ENCODE measurements around the gene MT1M. TPM values are rescaled to one million over a fixed set of nuclear protein-coding genes. Genes with fewer than 3 reads are reported as not detected.
A peak's percentile ranks its signal among the peaks of the same experiment; 100 is the strongest.

The MT1M gene
- total and polyA plus RNA-seq, 5 donors from 2014 or later, result not detected

DNA sequence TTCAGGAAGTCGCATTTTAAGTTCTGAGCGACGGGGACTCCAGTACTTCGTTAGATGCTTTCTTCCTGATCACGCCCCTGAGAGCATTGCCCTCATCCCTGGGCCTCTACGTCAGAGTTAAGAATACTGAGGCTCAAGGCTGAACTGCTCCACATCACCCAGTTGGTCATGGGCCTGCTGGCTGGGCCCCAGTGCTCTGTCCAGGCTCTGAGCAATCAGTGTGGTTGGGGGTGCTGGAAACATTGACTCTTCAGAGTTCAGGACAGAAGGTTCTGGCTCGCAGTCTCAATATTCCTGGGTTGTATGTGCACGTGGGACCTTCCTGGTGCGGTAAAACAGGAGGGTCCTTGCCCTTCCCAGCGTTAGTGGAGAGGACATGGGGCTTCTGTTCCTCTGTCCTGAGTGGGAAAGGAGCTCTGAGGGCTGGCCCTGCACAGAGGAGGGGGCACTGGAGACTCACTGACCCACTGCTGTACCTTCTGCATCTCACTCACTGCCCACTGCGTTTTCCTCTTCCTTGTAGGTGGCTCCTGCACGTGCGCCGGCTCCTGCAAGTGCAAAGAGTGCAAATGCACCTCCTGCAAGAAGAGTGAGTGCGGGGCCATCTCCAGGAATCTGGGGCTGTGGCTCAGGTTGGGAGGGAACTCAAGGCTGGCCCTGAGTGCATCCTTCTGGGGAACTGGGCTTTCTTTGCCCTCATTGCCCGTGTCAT lies 6.4 kb upstream of the MT1M start:
- Mint-ChIP-seq H3K27me3 (peaks cover 19% of the 10 kb centered on the region), H3K27ac (peak overlapping the region in 2 of 3 donors; percentile 83 to 89), H3K4me1 (peaks cover 4 to 20% (median 14%) of the 10 kb centered on the region in 4 donors), H3K36me3 (no peaks in the 10 kb centered on the region), H3K4me3 (peak overlapping the region; percentile 87 to 95 (median 94)), H3K9me3 (no peaks in the 10 kb centered on the region)
- peaks cover 22% of the 10 kb centered on the region for H3K4me1 ChIP-seq (ENCODE audit: control insufficient read depth, insufficient read depth, low read length, poor library complexity, severe bottlenecking)
- no peaks in the 10 kb centered on the region for H3K36me3 ChIP-seq (ENCODE audit: control insufficient read depth, insufficient read depth, low read length)
- H3K27me3 ChIP-seq (ENCODE audit: control insufficient read depth, insufficient read depth, low read length), result peaks cover 2% of the 10 kb centered on the region
- peak overlapping the region; percentile 70 for H3K4me3 ChIP-seq (ENCODE audit: low read depth, low read length)
- no peak for DNase-seq
- H3K9me3 ChIP-seq (ENCODE audit: control insufficient read depth in 2 of 2, low read length in 2 of 2), result no peaks in the 10 kb centered on the region
- no peak overlapping the region for H3K27ac ChIP-seq (ENCODE audit: insufficient read depth, low read length, poor library complexity, severe bottlenecking)
- ATAC-seq (ENCODE audit: low read depth in 2 of 2), result peak in 1 of 2 donors; percentile 2

DNA sequence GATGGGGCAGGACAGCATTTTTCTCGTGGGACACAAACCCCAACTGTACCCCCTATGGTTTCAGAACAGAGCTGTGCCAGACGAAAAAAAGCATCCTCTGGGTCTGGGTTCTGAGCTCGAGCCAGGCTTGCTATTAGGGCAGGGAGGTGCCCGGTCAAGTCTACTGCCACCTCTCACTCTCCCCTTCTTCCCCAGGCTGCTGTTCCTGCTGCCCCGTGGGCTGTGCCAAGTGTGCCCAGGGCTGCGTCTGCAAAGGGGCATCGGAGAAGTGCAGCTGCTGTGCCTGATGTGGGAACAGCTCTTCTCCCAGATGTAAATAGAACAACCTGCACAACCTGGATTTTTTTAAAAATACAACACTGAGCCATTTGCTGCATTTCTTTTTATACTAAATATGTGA lies 5.8 kb upstream of the MT1M start:
- Mint-ChIP-seq H3K4me3 (peak overlapping the region in 3 of 4 donors; percentile 92 to 95 (median 95)), H3K4me1 (peaks cover 4 to 22% (median 13%) of the 10 kb centered on the region in 4 donors), H3K27me3 (peaks cover 25% of the 10 kb centered on the region), H3K36me3 (no peaks in the 10 kb centered on the region), H3K9me3 (no peaks in the 10 kb centered on the region), H3K27ac (no peak overlapping the region)
- peaks cover 6% of the 10 kb centered on the region for H3K27me3 ChIP-seq (ENCODE audit: control insufficient read depth, insufficient read depth, low read length)
- H3K4me3 ChIP-seq (ENCODE audit: low read depth, low read length), result no peak overlapping the region
- no peak for ATAC-seq (ENCODE audit: low read depth in 2 of 2)
- H3K9me3 ChIP-seq (ENCODE audit: control insufficient read depth in 2 of 2, low read length in 2 of 2), result no peaks in the 10 kb centered on the region
- DNase-seq, result no peak
- H3K27ac ChIP-seq (ENCODE audit: insufficient read depth, low read length, poor library complexity, severe bottlenecking), result no peak overlapping the region
- H3K36me3 ChIP-seq (ENCODE audit: control insufficient read depth, insufficient read depth, low read length), result no peaks in the 10 kb centered on the region
- H3K4me1 ChIP-seq (ENCODE audit: control insufficient read depth, insufficient read depth, low read length, poor library complexity, severe bottlenecking), result peaks cover 22% of the 10 kb centered on the region

DNA sequence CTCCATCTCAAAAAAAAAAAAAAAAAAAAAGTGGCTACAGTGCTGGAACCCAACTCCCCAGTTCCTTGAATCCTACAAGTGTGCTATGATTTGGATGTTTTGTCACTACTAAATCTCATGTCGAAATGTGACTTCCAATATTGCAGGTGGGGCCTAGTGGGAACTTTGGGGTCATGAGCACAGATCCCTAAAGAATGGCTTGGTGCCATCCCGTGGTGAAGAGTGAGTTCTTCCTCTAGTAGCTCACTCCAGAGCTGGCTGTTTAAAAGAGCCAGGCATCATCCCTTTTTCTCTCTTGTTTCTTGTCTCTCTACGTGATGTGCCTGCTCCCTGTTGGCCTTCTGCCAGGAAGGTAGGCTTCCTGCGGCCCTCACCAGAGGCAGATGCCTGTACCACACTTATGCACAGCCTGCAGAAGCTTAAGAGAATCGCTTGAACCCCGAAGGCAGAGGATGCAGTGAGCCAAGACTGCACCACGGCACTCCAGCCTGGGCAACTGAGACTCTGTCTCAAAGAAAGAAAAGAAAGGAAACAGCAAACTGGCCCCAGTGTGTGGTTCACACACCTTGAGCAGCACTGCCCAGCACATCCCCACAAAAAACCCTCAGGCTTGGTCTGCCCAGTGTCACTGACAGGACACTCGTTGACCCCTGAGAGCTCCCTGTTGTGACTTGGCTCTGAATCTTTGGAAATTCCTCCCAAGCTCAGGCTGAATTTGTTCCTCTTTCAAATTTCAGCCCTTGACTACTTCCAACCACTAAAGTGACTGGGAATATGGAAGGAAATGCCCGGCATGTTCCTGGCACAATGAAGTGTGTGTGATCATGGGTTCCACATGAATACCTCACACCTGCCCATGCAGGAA lies 3.7 kb upstream of the MT1M start:
- Mint-ChIP-seq H3K27me3 (peaks cover 36% of the 10 kb centered on the region), H3K27ac (peak overlapping the region in 1 of 3 donors; percentile 32), H3K9me3 (no peaks in the 10 kb centered on the region), H3K36me3 (no peaks in the 10 kb centered on the region), H3K4me3 (peak overlapping the region in 1 of 4 donors; percentile 77), H3K4me1 (peaks cover 3 to 32% (median 17%) of the 10 kb centered on the region in 4 donors)
- H3K36me3 ChIP-seq (ENCODE audit: control insufficient read depth, insufficient read depth, low read length), result no peaks in the 10 kb centered on the region
- peaks cover 27% of the 10 kb centered on the region for H3K4me1 ChIP-seq (ENCODE audit: control insufficient read depth, insufficient read depth, low read length, poor library complexity, severe bottlenecking)
- H3K27ac ChIP-seq (ENCODE audit: insufficient read depth, low read length, poor library complexity, severe bottlenecking), result no peak overlapping the region
- no peak overlapping the region for H3K4me3 ChIP-seq (ENCODE audit: low read depth, low read length)
- H3K27me3 ChIP-seq (ENCODE audit: control insufficient read depth, insufficient read depth, low read length), result peaks cover 11% of the 10 kb centered on the region
- DNase-seq (no peak), ATAC-seq (ENCODE audit: low read depth in 2 of 2) (no peak)
- no peaks in the 10 kb centered on the region for H3K9me3 ChIP-seq (ENCODE audit: control insufficient read depth in 2 of 2, low read length in 2 of 2)

DNA sequence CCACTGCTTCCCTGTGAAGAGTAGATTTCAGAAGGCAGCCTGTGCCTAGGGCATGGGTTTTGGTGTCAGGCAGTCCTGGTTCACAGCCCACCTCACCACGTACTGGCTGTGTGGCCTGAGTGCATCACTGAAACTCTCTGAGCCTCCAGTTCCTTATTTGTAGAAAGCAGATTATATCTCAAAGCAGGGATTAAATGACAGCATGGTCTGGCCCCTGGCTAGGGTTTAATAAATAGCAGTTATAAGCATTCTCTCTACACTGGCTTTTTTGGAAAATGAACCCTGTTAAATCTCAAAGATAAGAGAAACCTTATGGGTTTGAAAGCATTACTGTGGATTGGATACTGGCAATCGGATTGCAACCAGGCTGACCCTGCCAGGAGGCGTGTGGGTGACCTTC lies 2.9 kb upstream of the MT1M start:
- Histone ChIP-seq H3K27ac (ENCODE audit: insufficient read depth, low read length, poor library complexity, severe bottlenecking) (no peak overlapping the region), H3K36me3 (ENCODE audit: control insufficient read depth, insufficient read depth, low read length) (no peaks in the 10 kb centered on the region), H3K4me3 (ENCODE audit: low read depth, low read length) (no peak overlapping the region), H3K9me3 (ENCODE audit: control insufficient read depth in 2 of 2, low read length in 2 of 2) (no peaks in the 10 kb centered on the region), H3K4me1 (ENCODE audit: control insufficient read depth, insufficient read depth, low read length, poor library complexity, severe bottlenecking) (peaks cover 28% of the 10 kb centered on the region), H3K27me3 (ENCODE audit: control insufficient read depth, insufficient read depth, low read length) (peaks cover 15% of the 10 kb centered on the region)
- Mint-ChIP-seq H3K27me3 (peaks cover 44% of the 10 kb centered on the region), H3K4me1 (peaks cover 0 to 29% (median 18%) of the 10 kb centered on the region in 4 donors), H3K9me3 (no peaks in the 10 kb centered on the region), H3K36me3 (no peaks in the 10 kb centered on the region), H3K27ac (no peak overlapping the region), H3K4me3 (no peak overlapping the region)
- DNase-seq (no peak), ATAC-seq (ENCODE audit: low read depth in 2 of 2) (no peak)

DNA sequence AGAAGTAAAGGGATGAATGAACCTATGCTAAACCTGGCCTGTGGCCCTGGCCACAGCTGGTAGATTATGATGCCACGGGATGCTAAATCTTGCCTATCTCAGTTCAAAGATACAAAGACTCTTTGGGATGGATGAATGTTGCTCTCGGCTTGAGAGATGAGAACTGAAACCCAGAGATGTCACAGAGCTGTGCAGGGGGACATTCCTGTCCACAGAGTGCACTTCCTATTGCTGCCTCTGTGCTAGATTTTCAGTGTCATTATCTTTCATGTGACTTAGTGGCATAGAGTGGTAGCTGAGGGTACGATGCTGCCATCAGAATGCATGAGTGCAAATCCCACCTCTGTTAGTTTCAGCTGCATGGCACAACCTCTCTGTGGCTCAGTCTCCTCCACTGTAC lies 2.3 kb upstream of the MT1M start:
- Mint-ChIP-seq H3K4me3 (peak overlapping the region in 2 of 4 donors; percentile 6 to 63), H3K36me3 (no peaks in the 10 kb centered on the region), H3K27ac (no peak overlapping the region), H3K9me3 (peaks cover 0 to 1% (median 0%) of the 10 kb centered on the region in 7 donors), H3K27me3 (peaks cover 50% of the 10 kb centered on the region), H3K4me1 (peaks cover 0 to 34% (median 21%) of the 10 kb centered on the region in 4 donors)
- Histone ChIP-seq H3K36me3 (ENCODE audit: control insufficient read depth, insufficient read depth, low read length) (no peaks in the 10 kb centered on the region), H3K4me1 (ENCODE audit: control insufficient read depth, insufficient read depth, low read length, poor library complexity, severe bottlenecking) (peaks cover 28% of the 10 kb centered on the region), H3K4me3 (ENCODE audit: low read depth, low read length) (no peak overlapping the region), H3K27ac (ENCODE audit: insufficient read depth, low read length, poor library complexity, severe bottlenecking) (no peak overlapping the region), H3K27me3 (ENCODE audit: control insufficient read depth, insufficient read depth, low read length) (peaks cover 15% of the 10 kb centered on the region), H3K9me3 (ENCODE audit: control insufficient read depth in 2 of 2, low read length in 2 of 2) (no peaks in the 10 kb centered on the region)
- no peak for DNase-seq
- no peak for ATAC-seq (ENCODE audit: low read depth in 2 of 2)

DNA sequence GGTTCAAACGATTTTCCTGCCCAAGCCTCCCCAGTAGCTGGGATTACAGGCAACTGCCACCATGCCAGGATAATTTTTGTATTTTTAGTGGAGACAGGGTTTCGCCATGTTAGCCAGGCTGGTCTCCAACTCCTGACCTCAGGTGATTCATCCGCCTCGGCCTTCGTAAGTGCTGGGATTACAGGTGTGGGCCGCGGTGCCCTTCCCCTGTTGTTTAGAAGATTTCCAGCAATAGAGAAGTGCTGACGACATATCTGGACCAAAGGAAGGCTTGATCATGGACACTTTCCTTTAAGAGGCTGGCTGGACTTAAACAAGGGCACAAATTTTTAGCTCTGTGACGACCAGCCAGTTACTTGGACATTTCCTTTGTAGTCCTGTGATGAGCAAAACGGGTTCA lies 1.3 kb upstream of the MT1M start:
- Histone ChIP-seq H3K4me1 (ENCODE audit: control insufficient read depth, insufficient read depth, low read length, poor library complexity, severe bottlenecking) (peaks cover 26% of the 10 kb centered on the region), H3K27ac (ENCODE audit: insufficient read depth, low read length, poor library complexity, severe bottlenecking) (no peak overlapping the region), H3K9me3 (ENCODE audit: control insufficient read depth in 2 of 2, low read length in 2 of 2) (no peaks in the 10 kb centered on the region), H3K27me3 (ENCODE audit: control insufficient read depth, insufficient read depth, low read length) (peaks cover 17% of the 10 kb centered on the region), H3K36me3 (ENCODE audit: control insufficient read depth, insufficient read depth, low read length) (no peaks in the 10 kb centered on the region), H3K4me3 (ENCODE audit: low read depth, low read length) (no peak overlapping the region)
- ATAC-seq (ENCODE audit: low read depth in 2 of 2) (no peak), DNase-seq (no peak)
- peaks cover 58% of the 10 kb centered on the region for H3K27me3 Mint-ChIP-seq
- H3K4me3 Mint-ChIP-seq, result peak overlapping the region in 1 of 4 donors; percentile 53
- no peaks in the 10 kb centered on the region for H3K36me3 Mint-ChIP-seq
- H3K27ac Mint-ChIP-seq, result no peak overlapping the region
- peaks cover 0 to 33% (median 20%) of the 10 kb centered on the region in 4 donors for H3K4me1 Mint-ChIP-seq
- peaks cover 0 to 1% (median 0%) of the 10 kb centered on the region in 7 donors for H3K9me3 Mint-ChIP-seq

DNA sequence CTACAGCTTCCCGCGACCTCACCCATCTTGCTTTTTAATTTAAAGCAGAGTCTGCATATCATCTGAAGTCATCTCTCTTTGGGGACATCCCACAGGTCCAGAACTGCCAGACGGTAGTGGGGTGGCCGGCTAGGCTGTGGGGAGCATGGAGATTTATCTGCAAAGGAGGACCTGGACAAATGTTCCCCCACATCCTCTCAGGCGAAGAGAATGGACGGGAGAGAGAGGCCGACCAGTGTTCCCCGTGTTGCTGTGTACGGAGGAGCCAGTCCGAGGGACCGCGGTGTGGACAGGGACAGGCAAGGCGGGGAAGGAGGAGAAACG lies 665 bp upstream of the MT1M start:
- H3K9me3 ChIP-seq (ENCODE audit: control insufficient read depth in 2 of 2, low read length in 2 of 2), result no peaks in the 10 kb centered on the region
- peaks cover 64% of the 10 kb centered on the region for H3K27me3 Mint-ChIP-seq
- H3K9me3 Mint-ChIP-seq, result peaks cover 0 to 1% (median 0%) of the 10 kb centered on the region in 7 donors
- no peak overlapping the region for H3K4me3 ChIP-seq (ENCODE audit: low read depth, low read length)
- no peak for DNase-seq
- no peaks in the 10 kb centered on the region for H3K36me3 ChIP-seq (ENCODE audit: control insufficient read depth, insufficient read depth, low read length)
- peaks cover 21% of the 10 kb centered on the region for H3K27me3 ChIP-seq (ENCODE audit: control insufficient read depth, insufficient read depth, low read length)
- peaks cover 20% of the 10 kb centered on the region for H3K4me1 ChIP-seq (ENCODE audit: control insufficient read depth, insufficient read depth, low read length, poor library complexity, severe bottlenecking)
- H3K27ac Mint-ChIP-seq, result peak overlapping the region in 2 of 3 donors; percentile 49 to 69
- ATAC-seq (ENCODE audit: low read depth in 2 of 2), result no peak
- no peak overlapping the region for H3K27ac ChIP-seq (ENCODE audit: insufficient read depth, low read length, poor library complexity, severe bottlenecking)
- H3K36me3 Mint-ChIP-seq, result no peaks in the 10 kb centered on the region
- peaks cover 0 to 33% (median 18%) of the 10 kb centered on the region in 4 donors for H3K4me1 Mint-ChIP-seq
- H3K4me3 Mint-ChIP-seq, result peak overlapping the region in 3 of 4 donors; percentile 36 to 86 (median 53)

Measured in CD4-positive, CD25-positive, alpha-beta regulatory T cell (primary cell).